Breast epithelium (tissue), 3 donors: ENCODE data around the gene CNTN2.

Experiments
- POLR2A ChIP-seq: fragments of 450-650 bp; IDR thresholded peaks from one replicate; pipeline ENCODE4 v1.6.1; 2016; ENCODE audit warnings: antibody characterized with exemption, mild to moderate bottlenecking, moderate library complexity
- POLR2AphosphoS5 ChIP-seq, 3 donors: sonication (generic); formaldehyde crosslinking; IDR thresholded peaks; one replicate each; pipeline ENCODE4 v1.6.1; 2017; ENCODE audit warnings: antibody characterized with exemption in 3 of 3
- TF ChIP-seq, protein P1 (sequence below), 3 donors: fragments of 450-650 bp; IDR thresholded peaks; one replicate each; pipeline ENCODE4 v1.5.1; 2016 to 2017; ENCODE audit warnings: antibody characterized with exemption in 3 of 3, mild to moderate bottlenecking in 3 of 3, moderate library complexity in 3 of 3

DNA sequence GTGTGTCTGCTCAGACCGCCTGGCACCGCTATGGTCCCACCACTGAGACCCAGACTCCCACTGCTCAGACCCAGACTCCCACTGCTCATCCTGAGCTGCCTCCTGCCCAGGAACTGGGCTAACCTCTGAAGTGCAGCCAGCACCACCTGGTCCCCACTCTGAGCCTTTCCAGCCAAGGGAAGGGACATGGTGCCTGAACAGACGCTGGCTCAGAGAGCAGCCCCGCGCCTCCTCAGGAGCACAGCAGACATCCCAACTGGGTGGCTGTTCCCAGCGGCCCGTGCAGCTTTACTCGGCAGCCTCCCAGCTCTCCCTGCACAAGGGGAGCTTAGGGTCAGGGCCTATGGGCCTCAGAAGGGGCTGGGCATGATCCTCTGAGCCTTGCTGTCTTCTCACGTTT is 27.8 kb upstream of the CNTN2 start:
- TF ChIP-seq, protein P1, sequence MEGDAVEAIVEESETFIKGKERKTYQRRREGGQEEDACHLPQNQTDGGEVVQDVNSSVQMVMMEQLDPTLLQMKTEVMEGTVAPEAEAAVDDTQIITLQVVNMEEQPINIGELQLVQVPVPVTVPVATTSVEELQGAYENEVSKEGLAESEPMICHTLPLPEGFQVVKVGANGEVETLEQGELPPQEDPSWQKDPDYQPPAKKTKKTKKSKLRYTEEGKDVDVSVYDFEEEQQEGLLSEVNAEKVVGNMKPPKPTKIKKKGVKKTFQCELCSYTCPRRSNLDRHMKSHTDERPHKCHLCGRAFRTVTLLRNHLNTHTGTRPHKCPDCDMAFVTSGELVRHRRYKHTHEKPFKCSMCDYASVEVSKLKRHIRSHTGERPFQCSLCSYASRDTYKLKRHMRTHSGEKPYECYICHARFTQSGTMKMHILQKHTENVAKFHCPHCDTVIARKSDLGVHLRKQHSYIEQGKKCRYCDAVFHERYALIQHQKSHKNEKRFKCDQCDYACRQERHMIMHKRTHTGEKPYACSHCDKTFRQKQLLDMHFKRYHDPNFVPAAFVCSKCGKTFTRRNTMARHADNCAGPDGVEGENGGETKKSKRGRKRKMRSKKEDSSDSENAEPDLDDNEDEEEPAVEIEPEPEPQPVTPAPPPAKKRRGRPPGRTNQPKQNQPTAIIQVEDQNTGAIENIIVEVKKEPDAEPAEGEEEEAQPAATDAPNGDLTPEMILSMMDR (IDR thresholded peaks at IDR 0.05): no peak
- TF ChIP-seq POLR2AphosphoS5 (IDR thresholded peaks at IDR 0.05) (no peak), POLR2A (no peak)
